IMR-90 (cell line): ENCODE data around the gene DARS1.

Experiments used
- BHLHE40 ChIP-seq: fragments of 150-350 bp; IDR thresholded peaks from 2 replicates; pipeline ENCODE4 v1.6.1; 2016; ENCODE audit warnings: mild to moderate bottlenecking, low read depth, low read length
- CEBPB ChIP-seq: IDR thresholded peaks from 2 replicates; pipeline ENCODE4 v1.6.1; 2012; ENCODE audit warnings: low read depth, low read length, improper control_type of control experiment
- CTCF ChIP-seq: conservative IDR thresholded peaks from 2 replicates; pipeline ENCODE4 v1.5.1; 2012; ENCODE audit warnings: mild to moderate bottlenecking, low read depth, low read length, improper control_type of control experiment
- FOS ChIP-seq: fragments of 150-350 bp; IDR thresholded peaks from 2 replicates; pipeline ENCODE4 v1.6.1; 2016; ENCODE audit warnings: low read depth, low read length
- MAFK ChIP-seq: IDR thresholded peaks from 2 replicates; pipeline ENCODE4 v1.6.1; 2012; ENCODE audit warnings: low read depth, low read length, improper control_type of control experiment
- POLR2A ChIP-seq: IDR thresholded peaks from 2 replicates; pipeline ENCODE4 v1.6.1; 2012; ENCODE audit warnings: mild to moderate bottlenecking, low read depth, low read length
- RAD21 ChIP-seq: IDR thresholded peaks from 2 replicates; pipeline ENCODE4 v1.6.1; 2012; ENCODE audit warnings: low read length, improper control_type of control experiment
- SMC3 ChIP-seq: fragments of 150-350 bp; IDR thresholded peaks from 2 replicates; pipeline ENCODE4 v1.6.1; 2016; ENCODE audit warnings: low read depth, mild to moderate bottlenecking, antibody characterized with exemption, low read length, moderate library complexity
- USF2 ChIP-seq: fragments of 150-350 bp; IDR thresholded peaks from 2 replicates; pipeline ENCODE4 v1.6.1; 2017; ENCODE audit warnings: mild to moderate bottlenecking, antibody characterized with exemption, low read length, low read depth

GRCh38 chr2:135899567-135899966, 85.9 kb downstream of the DARS1 start:
- no peak for TF ChIP-seq CTCF
- TF ChIP-seq POLR2A, result no peak
- TF ChIP-seq CEBPB, result no peak
- TF ChIP-seq MAFK, result no peak
- no peak for TF ChIP-seq USF2
- TF ChIP-seq BHLHE40, result no peak
- TF ChIP-seq RAD21, result no peak
- TF ChIP-seq FOS, result no peak
- no peak for TF ChIP-seq SMC3
